HK-2 (cell line): ENCODE results near the gene OCLN.
"Not testable (repeated sequence)": the region's sequence is repeated elsewhere in the genome, so short reads cannot be mapped to it uniquely, and the experiment has no call there.

Experiments
- DNase-seq: peaks from one replicate; pipeline ENCODE4 v3.0.0-alpha.2; 2018; ENCODE audit not compliant: unreplicated experiment

OCLN gene, protein sequence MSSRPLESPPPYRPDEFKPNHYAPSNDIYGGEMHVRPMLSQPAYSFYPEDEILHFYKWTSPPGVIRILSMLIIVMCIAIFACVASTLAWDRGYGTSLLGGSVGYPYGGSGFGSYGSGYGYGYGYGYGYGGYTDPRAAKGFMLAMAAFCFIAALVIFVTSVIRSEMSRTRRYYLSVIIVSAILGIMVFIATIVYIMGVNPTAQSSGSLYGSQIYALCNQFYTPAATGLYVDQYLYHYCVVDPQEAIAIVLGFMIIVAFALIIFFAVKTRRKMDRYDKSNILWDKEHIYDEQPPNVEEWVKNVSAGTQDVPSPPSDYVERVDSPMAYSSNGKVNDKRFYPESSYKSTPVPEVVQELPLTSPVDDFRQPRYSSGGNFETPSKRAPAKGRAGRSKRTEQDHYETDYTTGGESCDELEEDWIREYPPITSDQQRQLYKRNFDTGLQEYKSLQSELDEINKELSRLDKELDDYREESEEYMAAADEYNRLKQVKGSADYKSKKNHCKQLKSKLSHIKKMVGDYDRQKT

DNA sequence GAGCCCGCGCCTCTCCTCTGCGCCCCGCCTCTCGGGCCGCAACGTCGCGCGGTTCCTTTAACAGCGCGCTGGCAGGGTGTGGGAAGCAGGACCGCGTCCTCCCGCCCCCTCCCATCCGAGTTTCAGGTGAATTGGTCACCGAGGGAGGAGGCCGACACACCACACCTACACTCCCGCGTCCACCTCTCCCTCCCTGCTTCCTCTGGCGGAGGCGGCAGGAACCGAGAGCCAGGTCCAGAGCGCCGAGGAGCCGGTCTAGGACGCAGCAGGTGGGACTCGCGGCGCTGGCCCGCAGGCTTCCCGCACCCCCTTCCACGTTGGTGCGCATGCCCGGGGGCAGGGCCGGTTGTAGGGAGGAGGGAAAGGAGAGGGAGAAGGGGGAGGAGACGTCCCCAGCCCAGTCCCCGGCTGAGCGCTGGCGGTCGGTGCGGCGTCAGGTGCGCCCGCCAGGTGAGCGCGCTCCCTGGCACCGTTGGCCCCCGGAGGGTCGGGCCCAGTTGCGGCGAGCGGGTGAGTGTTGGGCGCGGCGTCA, at the start of gene OCLN:
Gene OCLN (plus strand): TSS at position 400 of the 532 bp plus-strand sequence. CDS start 11,455 bp downstream, outside the sequence.
- peak; percentile 25 for DNase-seq

DNA sequence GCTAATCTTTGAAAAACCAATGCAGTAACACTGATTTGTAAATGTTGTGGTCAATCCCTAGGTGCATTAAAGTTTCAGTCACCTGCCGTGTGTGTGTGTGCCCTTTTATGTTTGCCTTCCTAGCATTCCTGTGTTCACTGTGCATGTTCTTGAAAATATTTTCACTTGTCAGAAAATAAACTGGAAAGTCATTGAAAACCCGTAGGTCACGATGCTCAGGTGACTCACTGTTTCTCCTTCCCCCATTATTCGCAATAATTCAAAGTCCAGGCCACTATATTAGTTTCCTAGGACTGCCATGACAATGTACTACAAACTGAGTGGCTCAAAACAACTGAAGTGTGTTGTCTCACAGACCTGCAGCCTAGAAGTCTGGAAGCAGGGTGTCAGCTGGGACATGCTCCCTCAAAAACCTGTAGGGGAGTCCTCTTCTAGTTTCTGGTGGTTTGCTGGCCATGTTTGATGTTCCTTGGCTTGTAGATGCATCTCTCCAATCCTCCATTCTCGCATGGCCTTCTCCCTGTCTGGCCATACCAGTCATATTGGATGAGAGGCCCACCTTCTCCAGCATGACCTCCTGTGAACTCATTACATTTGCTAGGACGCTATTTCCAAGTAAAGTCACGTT, 48.3 kb upstream of the OCLN start:
- DNase-seq: no peak

DNA sequence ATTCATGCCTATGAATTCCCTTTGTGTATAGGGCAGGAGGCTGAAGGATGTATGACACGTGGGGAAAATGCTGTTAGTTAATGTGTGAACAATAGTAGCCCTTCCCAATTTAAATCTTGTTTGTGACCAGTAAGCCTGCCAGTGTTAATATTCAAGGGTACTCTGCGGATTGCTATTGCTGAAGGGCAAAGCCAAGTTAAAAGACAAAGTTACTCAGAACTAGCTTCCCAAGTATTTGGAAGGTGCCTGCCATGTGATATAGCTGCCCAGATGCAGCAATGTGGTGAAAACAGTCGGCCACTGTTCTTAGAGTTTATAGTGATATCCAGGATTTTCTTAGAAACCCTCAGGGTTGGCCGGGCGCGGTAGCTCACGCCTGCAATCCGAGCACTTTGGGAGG, 43.1 kb upstream of the OCLN start:
- no peak for DNase-seq

DNA sequence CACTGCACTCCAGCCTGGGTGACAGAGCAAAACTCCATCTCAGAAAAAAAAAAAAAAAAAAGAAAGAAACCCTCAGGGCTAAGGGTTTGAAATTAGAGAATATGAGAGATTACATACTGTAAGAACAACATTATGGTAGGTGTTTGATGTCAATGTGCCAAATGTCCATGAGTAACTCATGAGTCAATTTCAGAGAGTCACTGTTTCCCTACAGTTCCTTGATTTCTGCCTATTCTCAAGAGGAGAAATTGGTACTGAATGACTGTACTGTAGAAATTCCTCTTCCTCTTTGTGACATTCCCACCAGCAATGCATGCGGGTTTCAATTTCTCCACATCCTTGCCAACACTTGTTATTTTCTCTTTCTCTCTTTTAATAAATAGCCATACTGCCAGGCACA, 42.5 kb upstream of the OCLN start:
- DNase-seq: no peak

DNA sequence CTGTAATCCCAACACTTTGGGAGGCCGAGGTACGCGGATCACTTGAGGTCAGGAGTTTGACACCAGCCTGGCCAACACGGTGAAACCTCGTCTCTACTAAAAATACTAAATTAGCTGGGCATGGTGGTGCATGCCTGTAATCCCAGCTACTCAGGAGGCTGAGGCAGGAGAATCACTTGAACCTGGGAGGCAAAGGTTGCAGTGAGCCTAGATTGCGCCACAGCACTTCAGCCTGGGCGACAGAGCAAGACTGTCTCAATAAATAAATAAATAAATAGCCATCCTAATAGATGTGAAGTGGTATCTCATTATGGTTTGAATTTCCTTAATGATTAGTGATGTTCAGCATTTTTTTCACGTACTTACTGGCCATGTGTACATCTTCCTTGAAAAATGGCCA, 42.1 kb upstream of the OCLN start:
- not testable (repeated sequence) for DNase-seq

DNA sequence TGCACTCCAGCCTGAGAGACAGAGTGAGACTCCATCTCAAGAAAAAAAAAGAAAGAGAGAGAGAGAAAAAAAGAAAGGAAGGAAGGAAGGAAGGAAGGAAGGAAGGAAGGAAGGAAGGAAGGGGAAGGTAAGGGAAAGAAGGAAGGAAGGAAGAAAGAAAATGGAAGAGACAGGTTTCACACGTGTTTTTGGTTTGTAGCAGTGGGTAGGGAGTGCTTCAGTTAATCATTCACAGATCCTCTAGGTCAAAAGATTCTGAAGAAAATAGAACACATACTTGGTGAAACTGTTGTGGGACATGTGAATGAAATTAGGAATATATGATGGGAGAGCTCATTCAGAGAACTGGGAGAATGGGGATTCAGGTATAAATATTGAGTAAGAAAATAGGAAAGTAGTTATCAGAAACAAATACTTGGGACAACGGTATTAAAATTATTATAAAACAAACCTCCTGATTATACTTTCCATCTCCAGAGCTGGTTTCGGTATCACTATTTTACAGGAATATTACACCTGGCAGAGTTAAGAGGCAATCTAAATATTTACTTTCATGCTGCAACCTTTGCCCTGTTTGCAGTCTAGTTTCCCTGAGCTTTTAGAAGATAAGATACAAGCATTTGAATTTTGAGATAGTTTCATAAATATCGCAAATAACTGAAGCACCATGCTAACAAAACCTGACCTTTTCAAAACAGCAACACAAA, 40.5 kb upstream of the OCLN start:
- DNase-seq: no peak

DNA sequence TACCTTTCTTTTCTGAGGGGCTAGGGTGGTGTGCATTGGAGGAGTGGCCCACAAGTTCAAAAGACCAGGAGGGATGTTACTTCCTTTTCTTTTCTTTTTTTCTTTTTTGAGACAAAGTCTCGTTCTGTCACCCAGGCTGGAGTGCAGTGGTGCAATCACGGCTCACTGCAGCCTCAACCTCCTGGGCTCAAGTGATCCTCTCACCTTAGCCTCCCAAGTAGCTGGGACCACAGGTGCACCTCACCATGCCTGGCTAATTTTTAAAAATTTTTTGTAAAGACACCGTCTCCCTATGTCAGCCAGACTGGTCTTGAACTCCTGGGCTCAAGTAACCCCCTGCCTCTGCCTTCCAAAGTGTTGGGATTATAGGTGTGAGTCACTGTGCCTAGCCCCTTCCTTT, 39.1 kb upstream of the OCLN start:
- not testable (repeated sequence) for DNase-seq

DNA sequence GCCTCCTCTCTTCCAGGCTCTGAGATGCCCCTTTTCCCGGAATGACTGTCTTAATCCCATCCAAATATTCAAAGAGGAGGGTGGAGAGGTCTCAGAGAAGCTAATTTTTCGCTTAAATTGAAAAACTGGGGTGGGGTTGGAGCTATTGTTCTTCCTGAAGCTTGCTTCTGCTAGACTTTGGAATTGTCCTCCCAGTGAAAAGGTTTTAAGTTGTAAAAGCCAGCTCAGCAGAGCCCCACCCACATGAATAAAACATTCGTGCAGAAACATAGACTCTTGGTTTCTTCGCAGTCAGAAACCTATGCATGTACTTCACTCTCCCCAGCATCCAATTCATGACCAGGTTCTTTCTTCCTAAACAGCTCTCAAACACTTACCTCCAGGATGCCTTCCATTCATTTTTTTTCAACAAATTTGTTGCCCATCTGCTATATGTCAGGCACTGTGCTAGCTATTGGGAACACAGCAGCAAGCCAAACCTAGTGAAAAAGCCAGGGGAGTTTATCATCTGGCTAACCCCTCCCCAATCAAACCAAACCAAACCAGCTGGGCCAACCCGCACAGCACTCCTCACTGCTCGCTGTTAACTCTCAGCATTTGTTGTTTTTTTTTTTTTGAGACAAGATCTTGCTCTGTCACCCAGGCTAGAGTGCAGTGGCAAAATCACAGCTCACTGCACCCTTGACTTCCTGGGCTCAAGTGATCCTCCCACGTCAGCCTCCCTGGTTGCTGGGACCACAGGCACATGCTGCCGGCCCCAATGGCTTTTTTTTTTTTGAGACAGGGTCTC, 37.9 kb upstream of the OCLN start:
- DNase-seq: no peak

DNA sequence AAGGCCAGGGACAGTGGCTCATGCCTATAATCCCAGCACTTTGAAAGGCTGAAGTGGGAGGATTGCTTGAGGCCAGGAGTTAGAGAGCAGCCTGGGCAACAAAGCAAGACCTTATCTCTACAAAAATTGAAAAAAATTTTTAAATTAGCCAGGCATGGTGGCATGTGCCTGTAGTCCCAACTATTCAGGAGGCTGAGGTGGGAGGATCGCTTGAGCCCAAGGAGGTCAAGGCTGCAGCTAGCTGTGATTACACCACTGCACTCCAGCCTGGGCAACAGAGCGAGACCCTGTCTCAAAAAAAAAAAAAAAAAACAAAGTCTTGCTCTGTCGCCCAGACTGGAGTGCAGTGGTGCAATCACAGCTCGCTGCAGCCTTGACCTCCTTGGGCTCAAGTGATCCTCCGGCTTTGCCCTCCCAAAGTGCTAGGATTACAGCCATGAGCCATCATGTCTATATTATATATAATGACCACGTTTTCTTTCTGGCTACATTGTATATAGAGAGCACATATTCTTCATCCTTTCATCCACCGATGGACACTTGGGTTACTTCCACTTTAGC, 37.1 kb upstream of the OCLN start:
- DNase-seq: not testable (repeated sequence)

DNA sequence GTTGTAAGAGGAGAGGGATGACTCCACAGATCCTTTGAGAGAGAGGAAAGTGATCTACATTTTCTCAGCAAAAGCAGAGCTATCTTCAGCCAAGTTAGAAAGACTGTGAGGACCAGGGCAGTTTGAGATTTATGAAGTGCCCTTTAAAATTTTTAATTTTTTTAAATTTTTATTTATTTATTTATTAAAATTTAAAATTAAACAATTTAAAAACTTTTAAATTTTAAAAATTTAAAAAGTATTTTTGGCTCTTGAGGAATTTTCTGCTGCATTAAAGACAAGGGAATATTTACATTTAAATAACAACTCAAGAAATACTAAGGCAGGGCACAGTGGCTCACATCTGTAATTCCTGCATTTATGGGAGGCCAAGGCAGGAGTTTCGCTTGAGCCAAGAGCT, 30.4 kb upstream of the OCLN start:
- DNase-seq: no peak

DNA sequence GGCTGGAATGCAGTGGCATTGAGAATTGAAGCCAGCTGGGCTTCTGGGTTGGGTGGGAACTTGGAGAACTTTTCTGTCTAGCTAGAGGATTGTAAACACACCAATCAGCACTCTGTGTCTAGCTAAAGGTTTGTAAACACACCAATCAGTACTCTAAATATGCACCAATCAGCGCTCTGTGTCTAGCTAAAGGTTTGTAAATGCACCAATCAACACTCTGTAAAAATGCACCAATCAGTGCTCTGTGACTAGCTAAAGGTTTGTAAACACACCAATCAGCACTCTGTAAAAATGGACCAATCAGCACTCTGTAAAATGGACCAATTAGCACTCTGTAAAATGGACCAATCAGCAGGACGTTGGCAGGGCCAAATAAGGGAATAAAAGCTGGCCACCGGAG, 26.2 kb upstream of the OCLN start:
- DNase-seq: not testable (repeated sequence)

DNA sequence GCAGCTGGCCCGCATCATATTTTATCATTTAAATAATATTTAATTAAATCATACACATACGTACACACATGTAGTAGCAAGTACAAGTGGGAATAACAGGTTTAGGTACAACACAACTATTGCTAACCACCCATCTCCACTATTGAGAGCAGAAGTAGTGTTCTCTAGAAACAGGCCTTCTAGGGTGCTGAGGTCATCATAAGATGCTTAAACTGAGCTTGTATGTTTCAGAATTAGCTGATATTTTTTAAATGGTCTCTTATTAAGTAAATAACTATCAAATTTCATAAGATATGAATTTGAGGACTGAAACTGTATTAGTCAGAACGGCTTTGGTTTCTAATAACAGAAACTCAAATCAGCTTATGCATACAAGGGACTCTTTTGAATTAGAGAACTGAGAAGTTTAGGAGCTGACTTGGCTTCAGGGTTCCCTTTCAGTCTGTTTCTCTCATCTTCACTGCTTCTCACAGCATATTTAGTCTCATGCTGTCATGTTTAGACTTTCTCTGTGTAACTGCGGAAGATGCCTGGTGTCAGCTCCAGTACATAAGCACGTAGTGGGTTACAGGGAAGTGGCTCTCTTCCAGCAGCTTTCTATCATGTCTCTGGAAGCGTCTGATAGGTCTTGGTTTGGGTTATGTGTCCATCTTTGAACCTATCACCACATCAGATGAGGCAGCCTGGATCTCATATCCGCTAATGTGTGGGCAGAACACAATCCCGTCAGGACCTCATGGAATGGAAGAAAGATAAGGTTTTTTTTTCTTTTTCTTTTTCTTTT, 25.0 kb upstream of the OCLN start:
- DNase-seq: no peak

DNA sequence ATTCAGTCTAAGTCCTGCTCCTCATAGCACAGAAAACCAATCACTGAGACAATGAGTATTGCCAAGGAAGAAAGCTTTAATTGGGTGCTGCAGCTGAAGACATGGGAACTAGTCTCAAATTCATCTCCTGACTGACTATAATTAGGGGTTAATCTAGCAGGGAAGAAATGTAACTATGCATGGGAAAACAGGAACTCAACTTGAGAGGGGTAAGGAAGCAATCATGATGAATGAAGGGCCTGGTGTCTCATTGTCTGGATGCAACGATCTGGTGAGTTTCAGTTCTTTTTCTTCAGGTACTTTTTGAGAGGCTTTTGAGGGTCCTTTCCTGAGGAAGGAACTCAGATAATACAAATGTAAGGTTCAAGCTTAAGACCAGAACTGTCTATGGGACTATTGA, 24.0 kb upstream of the OCLN start:
- DNase-seq: no peak

DNA sequence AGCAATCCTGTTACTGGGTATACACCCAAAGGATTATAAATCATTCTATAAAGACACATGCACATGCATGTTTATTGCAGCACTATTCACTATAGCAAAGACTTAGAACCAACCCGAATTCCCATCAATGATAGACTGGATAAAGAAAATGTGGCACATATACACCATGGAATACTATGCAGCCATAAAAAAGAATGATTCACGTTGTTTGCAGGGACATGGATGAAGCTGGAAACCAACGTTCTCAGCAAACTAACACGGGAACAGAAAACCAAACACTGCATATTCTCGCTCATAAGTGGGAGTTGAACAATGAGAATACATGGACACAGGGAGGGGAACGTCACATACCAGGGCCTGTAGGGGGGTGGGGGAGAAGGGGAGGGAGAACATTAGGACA, 21.1 kb upstream of the OCLN start:
- not testable (repeated sequence) for DNase-seq

DNA sequence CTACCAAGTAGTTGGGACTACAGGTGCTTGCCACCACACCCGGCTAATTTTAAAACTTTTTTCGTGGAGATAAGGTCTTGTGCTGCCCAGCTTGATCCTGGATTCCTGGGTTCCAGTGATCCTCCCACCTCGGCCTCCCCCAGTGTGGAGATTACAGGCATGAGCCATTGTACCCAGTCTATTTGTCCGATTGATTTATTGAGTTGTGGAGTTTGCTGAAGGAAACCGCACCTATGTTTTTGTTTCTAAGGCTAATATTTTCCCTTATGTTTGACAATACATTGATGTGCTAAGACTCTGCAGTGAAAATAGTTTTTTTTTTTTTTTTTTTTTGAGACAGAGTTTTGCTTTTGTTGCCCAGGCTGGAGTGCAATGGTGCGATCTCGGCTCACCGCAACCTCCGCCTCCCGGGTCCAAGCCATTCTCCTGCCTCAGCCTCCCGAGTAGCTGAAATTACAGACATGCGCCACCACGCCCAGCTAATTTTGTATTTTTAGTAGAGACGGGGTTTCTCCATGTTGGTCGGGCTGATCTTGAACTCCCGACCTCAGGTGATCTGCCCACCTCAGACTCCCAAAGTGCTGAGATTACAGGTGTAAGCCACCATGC, 20.0 kb upstream of the OCLN start:
- not testable (repeated sequence) for DNase-seq

DNA sequence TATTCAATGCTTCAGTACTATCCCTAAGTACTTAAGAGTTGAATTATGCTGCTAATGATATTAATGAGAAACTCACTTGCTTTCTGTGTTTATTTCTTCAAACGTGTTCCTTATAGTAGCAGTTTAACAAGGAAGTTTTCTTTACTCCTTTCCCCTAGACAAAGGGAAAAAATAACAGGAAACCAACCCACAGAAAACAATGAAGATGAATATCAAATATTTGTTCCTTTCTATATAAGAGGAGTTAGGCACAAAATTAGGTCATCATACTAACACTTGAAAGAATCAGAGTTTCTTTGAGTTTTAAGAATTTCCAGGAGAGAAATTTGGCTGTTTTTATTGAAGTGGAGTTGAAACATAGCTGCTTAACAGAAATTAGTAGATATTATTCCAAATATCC, 15.4 kb upstream of the OCLN start:
- DNase-seq: no peak

DNA sequence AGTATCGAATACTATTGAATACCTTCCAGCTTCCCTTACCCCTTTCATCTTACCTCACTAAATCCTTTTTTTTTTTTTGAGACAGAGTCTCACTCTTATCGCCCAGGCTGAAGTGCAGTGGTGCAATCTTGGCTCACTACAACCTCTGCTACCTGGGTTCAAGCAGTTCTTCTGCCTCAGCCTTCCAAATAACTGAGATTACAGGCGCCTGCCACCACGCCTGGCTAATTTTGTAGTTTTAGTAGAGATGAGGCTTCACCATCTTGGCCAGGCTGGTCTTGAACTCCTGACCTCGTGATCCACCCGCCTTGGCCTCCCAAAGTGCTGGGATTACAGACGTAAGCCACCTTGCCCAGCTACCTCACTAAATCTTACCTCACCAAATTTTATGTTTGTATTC, 14.3 kb upstream of the OCLN start:
- DNase-seq: not testable (repeated sequence)

DNA sequence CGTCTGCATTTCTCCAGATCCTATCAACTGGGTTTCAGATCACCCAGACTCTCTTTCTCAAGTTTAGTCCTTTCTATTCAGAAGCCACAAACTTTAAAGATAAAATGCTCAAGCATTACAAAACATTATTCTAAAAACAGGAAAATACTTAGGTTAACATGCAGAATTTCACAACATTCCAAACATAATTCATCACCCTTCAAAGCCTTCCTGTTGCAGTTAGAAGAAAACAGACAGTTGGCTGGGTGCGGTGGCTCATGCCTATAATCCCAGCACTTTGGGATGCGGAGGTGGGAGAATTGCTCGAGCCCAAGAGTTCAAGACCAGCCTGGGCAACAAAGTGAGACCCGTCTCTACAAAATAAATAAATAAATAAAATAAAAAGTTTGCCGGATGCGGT, 7.7 kb upstream of the OCLN start:
- DNase-seq: no peak

DNA sequence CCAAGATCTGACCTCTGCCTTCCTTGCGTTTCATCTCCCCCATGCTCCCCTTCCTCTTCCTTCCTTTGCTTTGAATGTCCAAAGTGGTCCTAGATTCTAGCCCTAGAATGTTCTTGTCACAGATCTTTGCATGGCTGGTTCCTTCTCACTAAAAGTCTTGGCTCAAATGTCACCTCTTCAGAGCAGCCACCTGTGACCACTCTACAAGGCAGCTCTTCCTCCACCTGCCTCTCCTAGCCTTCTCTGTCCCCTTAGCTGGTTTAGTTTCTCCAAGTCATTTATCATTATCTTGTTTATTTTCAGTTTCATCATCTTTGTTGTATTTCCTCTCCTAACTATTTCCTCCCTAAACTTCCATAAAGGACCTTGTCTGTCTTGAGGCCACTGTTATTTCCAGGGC, 7.1 kb upstream of the OCLN start:
- DNase-seq: no peak

DNA sequence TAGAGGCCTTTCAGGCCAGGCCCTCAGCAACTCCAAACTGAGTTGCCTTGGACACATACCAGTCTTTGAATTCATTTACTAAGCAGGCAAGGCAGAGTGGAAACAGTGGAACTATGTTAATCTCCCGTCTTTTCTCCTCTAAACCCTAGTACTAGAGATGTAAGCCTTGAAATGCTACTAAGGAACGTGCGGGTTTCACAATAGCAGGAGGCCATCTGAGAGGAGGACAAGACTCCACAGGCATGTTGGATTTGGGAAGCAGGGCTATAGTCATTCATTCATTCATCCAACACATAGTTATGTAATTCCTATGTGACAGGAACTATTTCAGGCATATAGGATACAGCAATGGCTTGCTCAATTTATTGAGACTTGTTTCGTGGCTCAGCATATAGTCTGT, 3.3 kb upstream of the OCLN start:
- no peak for DNase-seq
